ENCODE measurements around the gene CFH.
"Not testable (repeated sequence)": the region's sequence is repeated elsewhere in the genome, so short reads cannot be mapped to it uniquely, and the experiment has no call there.

Gene CFH

DNA sequence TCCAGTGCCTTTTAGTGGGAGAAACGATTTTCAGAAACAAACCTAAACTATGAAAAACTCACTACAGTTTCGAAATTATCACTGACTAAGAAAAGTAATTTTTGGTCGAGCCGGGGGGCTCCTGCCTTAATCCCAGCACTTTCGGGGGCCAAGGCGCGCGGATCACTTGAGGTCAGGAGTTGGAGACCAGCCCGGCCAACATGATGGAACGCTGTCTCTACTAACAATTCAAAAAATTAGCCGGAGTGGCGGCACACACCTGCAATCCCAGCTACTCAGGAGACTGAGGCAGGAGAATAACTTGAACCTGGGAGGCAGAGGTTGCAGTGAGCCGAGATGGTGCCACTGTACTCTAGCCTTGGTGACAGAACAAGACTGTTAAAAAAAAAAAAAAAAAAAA lies 125.8 kb downstream of the CFH start:
- Histone ChIP-seq H3K27me3 (ENCODE audit: insufficient read depth, low read length, poor library complexity) (no peaks in the 10 kb centered on the region), H2AFZ (ENCODE audit: low read depth, low read length) (no peak overlapping the region), H4K20me1 (ENCODE audit: insufficient read depth, low read length) (no peaks in the 10 kb centered on the region), H3K9ac (ENCODE audit: low read depth, low read length) (no peak overlapping the region), H3K4me3 (ENCODE audit: low read depth in 1 of 2, low read length in 2 of 2) (no peak overlapping the region), H3K27ac (ENCODE audit: low read length) (no peak overlapping the region), H3K79me2 (ENCODE audit: insufficient read depth, low read length) (no peaks in the 10 kb centered on the region), H3K4me2 (ENCODE audit: insufficient read depth, low read length) (no peak overlapping the region), H3K4me1 (ENCODE audit: insufficient read depth, low read length) (no peaks in the 10 kb centered on the region), H3K36me3 (ENCODE audit: insufficient read depth, low read length) (no peaks in the 10 kb centered on the region), H3K9me3 (ENCODE audit: insufficient read depth, low read length, severe bottlenecking) (no peaks in the 10 kb centered on the region)
- no peak for TF ChIP-seq CTCF (IDR thresholded peaks at IDR 0.05; ENCODE audit: borderline replicate concordance, extremely low read depth, low read length, poor library complexity, severe bottlenecking)
- no peak for TF ChIP-seq EZH2 (IDR thresholded peaks at IDR 0.05; ENCODE audit: borderline replicate concordance, low read depth, low read length, severe bottlenecking)
- ATAC-seq (ENCODE audit: insufficient read depth, low read depth), result no peak
- DNase-seq, result no peak

DNA sequence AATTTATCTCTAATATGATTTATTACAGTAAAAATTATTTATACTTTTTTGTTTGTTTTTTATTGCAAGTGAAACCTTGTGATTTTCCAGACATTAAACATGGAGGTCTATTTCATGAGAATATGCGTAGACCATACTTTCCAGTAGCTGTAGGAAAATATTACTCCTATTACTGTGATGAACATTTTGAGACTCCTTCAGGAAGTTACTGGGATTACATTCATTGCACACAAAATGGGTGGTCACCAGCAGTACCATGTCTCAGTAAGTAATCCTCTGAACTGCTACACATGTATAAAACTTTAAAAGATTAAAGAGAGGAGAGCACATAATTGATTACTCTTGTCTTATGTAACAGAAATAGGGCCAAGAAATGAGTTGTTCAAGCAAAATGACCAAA lies 127.2 kb downstream of the CFH start:
- TF ChIP-seq CTCF (IDR thresholded peaks at IDR 0.05; ENCODE audit: borderline replicate concordance, extremely low read depth, low read length, poor library complexity, severe bottlenecking), result no peak
- TF ChIP-seq EZH2 (IDR thresholded peaks at IDR 0.05; ENCODE audit: borderline replicate concordance, low read depth, low read length, severe bottlenecking), result no peak
- ATAC-seq (ENCODE audit: insufficient read depth, low read depth) (no peak), DNase-seq (no peak)
- Histone ChIP-seq H3K4me1 (ENCODE audit: insufficient read depth, low read length) (no peaks in the 10 kb centered on the region), H4K20me1 (ENCODE audit: insufficient read depth, low read length) (no peaks in the 10 kb centered on the region), H3K4me3 (ENCODE audit: low read depth in 1 of 2, low read length in 2 of 2) (no peak overlapping the region), H2AFZ (ENCODE audit: low read depth, low read length) (no peak overlapping the region), H3K4me2 (ENCODE audit: insufficient read depth, low read length) (no peak overlapping the region), H3K36me3 (ENCODE audit: insufficient read depth, low read length) (no peaks in the 10 kb centered on the region), H3K9me3 (ENCODE audit: insufficient read depth, low read length, severe bottlenecking) (no peaks in the 10 kb centered on the region), H3K27me3 (ENCODE audit: insufficient read depth, low read length, poor library complexity) (no peaks in the 10 kb centered on the region), H3K27ac (ENCODE audit: low read length) (no peak overlapping the region), H3K9ac (ENCODE audit: low read depth, low read length) (no peak overlapping the region), H3K79me2 (ENCODE audit: insufficient read depth, low read length) (no peaks in the 10 kb centered on the region)

DNA sequence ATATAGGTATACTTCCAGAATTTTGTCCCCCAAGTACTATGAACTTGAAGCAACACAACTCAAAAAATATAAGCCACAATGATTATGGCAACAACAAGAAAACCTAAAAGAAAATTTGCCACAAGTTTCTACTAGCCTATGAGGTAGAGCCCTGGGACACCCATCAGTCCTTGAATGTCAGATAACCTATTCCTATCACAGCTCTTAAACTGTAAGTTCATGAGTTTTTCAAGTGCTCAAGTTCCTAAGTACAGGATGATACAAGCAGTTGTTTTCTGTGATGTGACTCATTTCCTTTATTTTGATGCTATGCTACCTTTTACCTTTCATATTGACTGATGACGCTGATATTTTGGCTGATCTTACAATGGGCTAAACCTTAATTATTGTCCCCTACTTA lies 139.4 kb downstream of the CFH start:
- H3K4me1 ChIP-seq (ENCODE audit: insufficient read depth, low read length); H3K9me3 ChIP-seq (ENCODE audit: insufficient read depth, low read length, severe bottlenecking); H3K4me2 ChIP-seq (ENCODE audit: insufficient read depth, low read length); H3K79me2 ChIP-seq (ENCODE audit: insufficient read depth, low read length); H3K27ac ChIP-seq (ENCODE audit: low read length); H4K20me1 ChIP-seq (ENCODE audit: insufficient read depth, low read length); H3K36me3 ChIP-seq (ENCODE audit: insufficient read depth, low read length); H3K4me3 ChIP-seq (ENCODE audit: low read depth in 1 of 2, low read length in 2 of 2); H2AFZ ChIP-seq (ENCODE audit: low read depth, low read length); H3K9ac ChIP-seq (ENCODE audit: low read depth, low read length); DNase-seq; ATAC-seq (ENCODE audit: insufficient read depth, low read depth); H3K27me3 ChIP-seq (ENCODE audit: insufficient read depth, low read length, poor library complexity): not testable (repeated sequence)

DNA sequence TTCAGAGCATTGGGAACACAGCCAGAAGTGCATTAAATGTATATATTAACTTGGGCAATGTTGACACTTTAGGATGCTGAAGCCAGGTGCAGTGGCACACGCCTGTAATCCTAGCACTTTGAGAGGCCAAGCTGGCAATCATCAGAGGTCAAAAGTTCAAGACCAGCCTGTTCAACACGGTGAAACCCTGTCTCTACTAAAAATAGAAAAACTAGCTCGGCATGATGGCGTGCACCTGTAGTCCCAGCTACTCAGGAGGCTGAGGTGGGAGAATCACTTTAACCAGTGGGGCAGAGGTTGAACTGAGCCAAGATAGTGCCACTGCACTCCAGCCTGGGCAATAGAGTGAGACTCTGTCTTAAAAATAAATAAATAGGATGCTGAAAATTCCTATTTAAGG lies 142.3 kb downstream of the CFH start:
- not testable (repeated sequence) for ATAC-seq (ENCODE audit: insufficient read depth, low read depth); H3K4me1 ChIP-seq (ENCODE audit: insufficient read depth, low read length); H4K20me1 ChIP-seq (ENCODE audit: insufficient read depth, low read length); DNase-seq; H2AFZ ChIP-seq (ENCODE audit: low read depth, low read length); H3K27me3 ChIP-seq (ENCODE audit: insufficient read depth, low read length, poor library complexity); H3K4me3 ChIP-seq (ENCODE audit: low read depth in 1 of 2, low read length in 2 of 2); H3K36me3 ChIP-seq (ENCODE audit: insufficient read depth, low read length); H3K9ac ChIP-seq (ENCODE audit: low read depth, low read length); H3K4me2 ChIP-seq (ENCODE audit: insufficient read depth, low read length); H3K9me3 ChIP-seq (ENCODE audit: insufficient read depth, low read length, severe bottlenecking); H3K79me2 ChIP-seq (ENCODE audit: insufficient read depth, low read length); H3K27ac ChIP-seq (ENCODE audit: low read length)
